ENCODE measurements around the gene STUM.

STUM gene

GRCh38 chr1:226534098-226534497 is 14.5 kb upstream of the STUM start:
- DNase-seq: no peak

- no peak for DNase-seq
Observed at GRCh38 chr1:226534645-226535044, 13.9 kb upstream of the STUM start.

DNA sequence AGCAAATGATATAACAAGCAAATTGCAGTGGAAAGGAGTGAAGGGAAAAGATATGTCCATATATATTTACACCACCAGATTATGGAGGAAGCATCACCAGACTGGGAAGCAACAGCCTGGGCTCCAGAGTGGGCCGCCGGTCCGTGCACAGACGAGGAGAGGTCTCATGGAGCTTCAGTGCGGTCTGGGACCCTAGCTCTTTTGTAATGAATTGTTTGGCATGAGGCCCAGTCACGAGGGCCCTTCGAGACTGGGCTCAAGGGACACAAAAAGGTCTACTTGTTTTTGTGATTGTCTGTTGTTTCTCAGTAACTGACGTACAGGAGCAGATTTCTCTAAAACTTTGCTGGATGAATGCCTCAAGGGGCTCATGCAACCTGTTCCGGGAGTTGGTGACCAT is 12.9 kb upstream of the STUM start:
- DNase-seq: no peak

GRCh38 chr1:226541231-226541630 is 7.3 kb upstream of the STUM start:
- no peak for DNase-seq

GRCh38 chr1:226541631-226542622 is 6.6 kb upstream of the STUM start:
- DNase-seq: no peak

DNA sequence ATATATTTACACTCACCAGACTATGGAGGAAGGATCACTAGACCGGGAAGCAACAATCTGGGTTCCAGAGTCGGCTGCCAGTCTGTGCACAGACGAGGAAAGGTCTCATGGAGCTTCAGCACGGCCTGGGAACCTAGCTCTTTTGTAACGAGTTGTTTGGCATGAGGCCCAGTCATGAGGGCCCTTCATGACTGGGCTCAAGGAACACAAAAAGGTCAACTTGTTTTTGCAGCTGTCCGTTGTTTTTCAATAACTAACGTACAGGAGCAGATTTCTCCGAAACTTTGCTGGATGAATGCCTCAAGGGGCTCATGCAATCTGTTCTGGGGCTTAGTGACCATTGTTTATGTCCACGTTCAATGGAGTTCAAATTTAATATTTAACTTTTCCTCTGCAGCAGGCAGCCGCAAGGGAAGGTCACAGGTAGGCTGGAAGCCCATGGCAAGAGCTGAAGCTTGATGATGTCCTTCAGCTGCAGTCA is 5.9 kb upstream of the STUM start:
- no peak for DNase-seq

- no peak for DNase-seq
Observed at GRCh38 chr1:226545836-226546596, 2.5 kb upstream of the STUM start.

DNA sequence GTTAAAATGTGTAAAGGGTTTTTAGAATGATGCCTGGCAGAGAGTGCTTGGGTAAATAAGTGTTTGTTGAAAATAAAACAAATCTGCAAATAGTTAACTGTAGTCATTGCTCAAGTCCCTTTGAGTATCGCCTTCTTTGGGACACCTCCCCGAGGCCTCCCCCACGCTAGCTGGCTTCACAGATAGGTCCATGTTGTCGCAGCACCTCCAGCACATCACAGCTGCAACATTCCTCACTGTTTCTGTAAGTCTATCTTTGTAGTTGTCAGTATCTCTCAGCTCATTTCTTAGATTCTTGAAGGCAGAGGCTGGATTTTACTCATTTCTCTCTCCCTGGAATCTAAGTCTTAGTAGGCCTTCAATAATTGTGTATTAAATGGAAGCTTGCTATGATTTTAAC is 1.6 kb upstream of the STUM start:
- no peak for DNase-seq

DNA sequence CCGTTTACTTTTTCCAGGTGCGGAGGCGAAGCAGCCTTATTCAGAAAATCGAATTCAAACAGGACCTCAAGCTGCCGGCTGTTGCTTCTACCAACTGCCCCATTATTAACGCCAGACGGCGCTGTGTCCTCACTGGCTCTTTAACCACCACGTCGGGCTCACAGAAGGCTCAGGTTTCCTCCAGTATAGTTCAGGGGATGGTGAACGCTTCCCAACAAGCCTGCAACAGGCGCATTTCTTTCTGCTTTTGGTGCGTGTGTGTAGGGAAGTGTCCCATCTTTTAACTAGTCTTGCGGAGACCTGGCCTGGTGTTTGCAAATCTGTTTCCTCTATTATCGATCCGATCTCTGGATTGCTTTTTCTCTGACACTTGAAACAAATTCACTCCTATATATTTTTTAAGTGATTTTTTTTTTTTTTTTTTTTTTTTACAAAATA is 791 bp upstream of the STUM start:
- DNase-seq: peak; percentile 91

DNA sequence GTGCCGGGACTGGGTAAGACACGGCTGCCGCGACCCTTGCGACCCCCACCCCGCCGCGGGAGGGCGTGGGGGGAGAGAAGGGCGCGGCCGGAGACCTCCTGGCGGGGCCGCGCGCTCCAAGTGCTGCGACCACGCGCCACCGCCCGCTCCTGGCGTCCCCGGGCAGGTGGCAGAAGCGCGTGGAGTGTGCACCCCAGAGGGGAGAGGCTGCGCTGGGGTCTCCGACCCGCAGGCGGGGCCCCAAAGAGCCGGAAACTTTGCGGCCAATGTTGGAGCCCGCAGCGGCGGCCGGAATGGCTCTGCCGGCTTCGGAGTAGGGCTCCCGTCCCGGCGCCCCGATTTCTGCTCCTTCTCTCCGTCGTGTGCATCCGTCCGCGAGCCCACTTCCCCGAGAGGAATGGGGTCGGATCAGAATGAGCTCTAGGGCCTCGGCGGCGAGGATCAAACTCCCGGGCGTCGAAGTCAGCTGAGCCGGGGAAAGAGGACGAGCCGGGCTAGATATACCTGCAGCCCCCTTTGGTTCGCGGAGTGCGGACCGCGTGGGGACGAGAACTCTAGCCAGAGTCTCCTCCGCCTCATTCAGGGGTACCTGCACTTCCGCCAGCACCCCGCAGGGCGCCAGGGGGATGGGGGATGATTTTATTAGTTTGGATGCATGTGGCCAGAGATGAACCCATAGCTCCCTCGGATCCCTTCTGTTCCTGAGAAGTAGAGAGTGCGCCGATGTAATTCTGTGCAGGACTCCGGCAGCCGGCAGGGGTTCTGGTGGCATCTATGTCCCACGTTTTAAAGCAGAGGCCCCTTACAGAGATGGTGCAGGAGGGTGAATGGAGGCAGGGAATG is 751 bp downstream of the STUM start:
- DNase-seq: no peak

GRCh38 chr1:226549937-226550671 is 1.5 kb downstream of the STUM start:
- DNase-seq: peak; percentile 76

GRCh38 chr1:226550672-226551041 is 2.1 kb downstream of the STUM start:
- no peak for DNase-seq

DNA sequence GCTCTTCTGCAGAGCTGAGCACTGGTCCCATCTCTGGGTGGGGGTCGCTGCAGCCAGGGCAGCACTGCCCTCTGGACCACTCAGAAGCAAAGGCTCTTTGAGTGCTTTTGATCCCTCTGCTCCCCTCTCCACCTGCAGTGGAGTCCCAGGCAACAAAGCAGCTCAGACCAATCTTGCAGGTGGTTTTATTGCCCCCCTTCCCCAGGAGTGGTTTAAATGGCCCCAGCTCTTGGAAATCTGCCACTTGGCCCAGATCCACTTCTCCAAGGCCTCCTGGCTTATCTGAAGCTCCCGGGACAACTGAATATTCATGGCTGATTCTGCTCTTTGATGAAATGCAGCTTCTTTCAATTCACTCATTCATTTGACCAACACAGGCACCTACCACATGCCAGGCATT is 2.7 kb downstream of the STUM start:
- DNase-seq: no peak

DNA sequence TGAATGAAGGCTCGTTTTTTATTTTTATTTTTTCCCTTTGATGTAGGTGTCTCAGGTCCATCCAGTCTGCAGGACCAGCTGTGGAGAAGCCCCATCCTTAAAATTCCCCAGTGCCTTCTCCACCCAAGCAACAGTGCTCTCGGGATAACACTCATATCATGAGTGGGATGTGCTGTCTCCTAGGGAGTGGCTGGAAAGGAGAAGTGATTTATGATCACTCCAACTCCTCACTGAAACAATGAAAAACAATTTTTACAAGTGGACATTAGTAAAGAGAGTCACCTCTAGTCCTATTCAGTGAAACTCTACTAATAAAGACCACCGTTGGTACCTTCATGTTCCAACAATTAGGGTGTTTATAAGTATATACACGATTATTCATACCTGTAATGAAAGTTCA is 3.5 kb downstream of the STUM start:
- DNase-seq: no peak

GRCh38 chr1:226553266-226553923 is 4.8 kb downstream of the STUM start:
- no peak for DNase-seq

DNA sequence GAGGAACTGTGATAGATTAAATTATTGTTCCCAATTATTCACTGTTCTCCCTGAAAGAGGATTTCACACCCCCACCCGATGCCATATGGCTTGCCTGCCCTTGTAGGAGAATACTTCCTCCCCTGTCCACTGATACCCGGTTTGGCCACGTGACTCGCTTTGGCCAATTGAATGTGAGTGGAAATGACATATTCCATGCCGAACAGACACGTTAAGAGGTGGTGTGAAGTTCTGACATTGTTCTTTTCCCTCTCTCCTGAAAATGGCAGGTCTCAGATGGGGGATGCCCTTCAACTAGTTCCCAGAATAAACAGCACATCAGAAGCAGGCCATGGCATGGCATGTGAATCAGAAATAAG is 5.3 kb downstream of the STUM start:
- DNase-seq: no peak

GRCh38 chr1:226555092-226555491 is 6.5 kb downstream of the STUM start:
- no peak for DNase-seq

- no peak for DNase-seq
Observed at GRCh38 chr1:226557424-226557823, 8.9 kb downstream of the STUM start.

- DNase-seq: no peak
Observed at GRCh38 chr1:226558036-226558650, 9.6 kb downstream of the STUM start.

DNA sequence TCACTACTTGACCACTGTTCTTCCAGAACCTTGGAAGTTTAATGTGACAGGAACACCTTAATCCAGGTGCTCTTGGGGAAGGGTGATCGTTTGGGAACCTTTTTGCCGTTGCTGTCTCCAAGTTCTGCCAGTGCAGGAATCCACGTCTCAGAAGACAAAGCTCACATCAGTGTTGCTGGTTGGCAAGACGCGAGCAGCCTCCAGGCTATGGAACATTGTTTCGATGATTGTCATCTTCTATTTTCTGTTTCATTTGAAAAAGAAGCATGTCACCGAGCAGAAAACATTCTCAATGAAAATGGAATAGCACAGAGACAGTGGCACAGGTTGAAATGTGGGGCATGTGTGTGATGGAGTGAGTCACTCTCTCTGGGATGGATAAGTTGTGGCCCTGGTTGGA is 11.7 kb downstream of the STUM start:
- no peak for DNase-seq

DNA sequence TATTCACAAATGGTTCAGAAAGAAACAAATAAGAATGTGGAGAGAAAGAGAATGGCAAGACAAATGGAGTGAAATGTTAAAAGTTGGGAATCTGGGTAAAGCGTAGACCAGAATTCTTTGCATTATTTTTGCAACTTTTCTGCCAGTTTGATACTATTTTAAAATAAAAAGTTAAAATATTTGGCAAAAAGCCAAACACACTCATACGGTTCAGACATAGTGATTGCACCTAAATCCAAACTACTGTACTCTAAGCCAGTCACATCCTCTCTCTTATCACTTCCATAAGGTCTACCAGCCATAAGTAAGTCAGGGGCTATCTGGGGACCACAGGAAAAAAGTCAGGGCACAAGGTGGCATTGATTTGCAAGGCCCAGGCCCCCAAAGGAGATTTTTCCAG is 14.4 kb downstream of the STUM start:
- no peak for DNase-seq
